ENCODE results near the gene ZC3H12C. TPM values are rescaled to one million over a fixed set of nuclear protein-coding genes. Genes with fewer than 3 reads are reported as not detected.

ZC3H12C gene
- total RNA-seq, 1 donor from 2014 or later = 4.7 TPM

GRCh38 chr11:110096496-110096895 lies 3.3 kb downstream of the ZC3H12C start:
- DNase-seq (ENCODE audit: low spot score) = no peak
- ATAC-seq = no peak

- no peak for DNase-seq (ENCODE audit: low spot score)
These were observed 4.3 kb downstream of the ZC3H12C start for GRCh38 chr11:110097459-110098012.

GRCh38 chr11:110098645-110099044 lies 5.5 kb downstream of the ZC3H12C start:
- DNase-seq (ENCODE audit: low spot score) (no peak), ATAC-seq (no peak)

More at GRCh38 chr11:110097459-110098012, 4.3 kb downstream of the ZC3H12C start:
- no peak for ATAC-seq

- DNase-seq (ENCODE audit: low spot score) (no peak), ATAC-seq (no peak)
These were observed 7.5 kb downstream of the ZC3H12C start for GRCh38 chr11:110100476-110101240.

GRCh38 chr11:110106713-110107274 lies 13.6 kb downstream of the ZC3H12C start:
- DNase-seq (ENCODE audit: low spot score) = no peak
- ATAC-seq = no peak

GRCh38 chr11:110110854-110111253 lies 17.7 kb downstream of the ZC3H12C start:
- no peak for DNase-seq (ENCODE audit: low spot score)

GRCh38 chr11:110112457-110112856 lies 19.3 kb downstream of the ZC3H12C start:
- DNase-seq (ENCODE audit: low spot score) = no peak
- ATAC-seq = peak; percentile 21

More at GRCh38 chr11:110110854-110111253, 17.7 kb downstream of the ZC3H12C start:
- no peak for ATAC-seq

GRCh38 chr11:110113505-110113904 lies 20.3 kb downstream of the ZC3H12C start:
- ATAC-seq (no peak), DNase-seq (ENCODE audit: low spot score) (no peak)

- no peak for ATAC-seq
- DNase-seq (ENCODE audit: low spot score) = no peak
These were observed 20.8 kb downstream of the ZC3H12C start for GRCh38 chr11:110113973-110114372.

- ATAC-seq = no peak
- DNase-seq (ENCODE audit: low spot score) = no peak
These were observed 26.1 kb downstream of the ZC3H12C start for GRCh38 chr11:110119317-110119716.

GRCh38 chr11:110121204-110121603 lies 28.0 kb downstream of the ZC3H12C start:
- ATAC-seq (peak; percentile 30), DNase-seq (ENCODE audit: low spot score) (no peak)

- DNase-seq (ENCODE audit: low spot score) (no peak), ATAC-seq (no peak)
These were observed 29.8 kb downstream of the ZC3H12C start for GRCh38 chr11:110123003-110123402.

GRCh38 chr11:110124605-110125004 lies 31.4 kb downstream of the ZC3H12C start:
- DNase-seq (ENCODE audit: low spot score) (no peak), ATAC-seq (no peak)

GRCh38 chr11:110125632-110126031 lies 32.4 kb downstream of the ZC3H12C start:
- DNase-seq (ENCODE audit: low spot score) (no peak), ATAC-seq (peak; percentile 84)

- no peak for DNase-seq (ENCODE audit: low spot score)
- ATAC-seq = no peak
These were observed 33.7 kb downstream of the ZC3H12C start for GRCh38 chr11:110126936-110127335.

- ATAC-seq (peak; percentile 40), DNase-seq (ENCODE audit: low spot score) (no peak)
These were observed 35.0 kb downstream of the ZC3H12C start for GRCh38 chr11:110128161-110128560.

- ATAC-seq = no peak
- no peak for DNase-seq (ENCODE audit: low spot score)
These were observed 37.5 kb downstream of the ZC3H12C start for GRCh38 chr11:110130642-110131238.

GRCh38 chr11:110131386-110132123 lies 38.4 kb downstream of the ZC3H12C start:
- ATAC-seq (peak; percentile 15), DNase-seq (ENCODE audit: low spot score) (no peak)

GRCh38 chr11:110133160-110133559 lies 40.0 kb downstream of the ZC3H12C start:
- ATAC-seq (peak; percentile 88), DNase-seq (ENCODE audit: low spot score) (no peak)

- no peak for ATAC-seq
These were observed 40.9 kb downstream of the ZC3H12C start for GRCh38 chr11:110134110-110134509.

GRCh38 chr11:110141812-110142211 lies 48.6 kb downstream of the ZC3H12C start:
- no peak for ATAC-seq
- no peak for DNase-seq (ENCODE audit: low spot score)

More at GRCh38 chr11:110134110-110134509, 40.9 kb downstream of the ZC3H12C start:
- no peak for DNase-seq (ENCODE audit: low spot score)
